Activated CD4-positive, alpha-beta T cell treated with anti-CD3 and anti-CD28 coated beads, Interleukin-10, Interleukin-2, amounts not matched to agents 100 ng/mL and 50 ng/mL, durations not matched to agents 16 hours and 8 hours (primary cell): ENCODE results near the gene ZNF830.
A peak's percentile ranks its signal among the peaks of the same experiment; 100 is the strongest.
"Not testable (repeated sequence)": the region's sequence is repeated elsewhere in the genome, so short reads cannot be mapped to it uniquely, and the experiment has no call there.

ENCODE experiments used
- DNase-seq: peaks from one replicate; pipeline ENCODE4 v3.0.0-alpha.2; 2020

The ZNF830 gene

GRCh38 chr17:34961093-34961911 lies at the start of gene ZNF830, which contains the start of gene CCT6B:
Gene ZNF830, plus strand, starts transcription at chr17:34961540. Its CDS starts 27 bp downstream, at chr17:34961567.
Gene CCT6B, minus strand, starts transcription at chr17:34961460. Its CDS starts 67 bp downstream, at chr17:34961393.
- peak; percentile 94 for DNase-seq

GRCh38 chr17:34913001-34913400 lies 48.3 kb upstream of the ZNF830 start:
- no peak for DNase-seq

GRCh38 chr17:34916120-34916519 lies 45.2 kb upstream of the ZNF830 start:
- DNase-seq: no peak

- no peak for DNase-seq
Measured at GRCh38 chr17:34917381-34917780, 44.0 kb upstream of the ZNF830 start.

GRCh38 chr17:34920676-34921075 lies 40.7 kb upstream of the ZNF830 start:
- no peak for DNase-seq

GRCh38 chr17:34926661-34927060 lies 34.7 kb upstream of the ZNF830 start:
- no peak for DNase-seq

- no peak for DNase-seq
Measured at GRCh38 chr17:34930283-34930682, 31.1 kb upstream of the ZNF830 start.

- not testable (repeated sequence) for DNase-seq
Measured at GRCh38 chr17:34950780-34951179, 10.6 kb upstream of the ZNF830 start.

- DNase-seq: no peak
Measured at GRCh38 chr17:34958438-34958837, 2.9 kb upstream of the ZNF830 start.

- DNase-seq: peak; percentile 60
Measured at GRCh38 chr17:34974179-34974578, 12.8 kb downstream of the ZNF830 start.

- peak; percentile 81 for DNase-seq
Measured at GRCh38 chr17:34974794-34975785, 13.8 kb downstream of the ZNF830 start.

GRCh38 chr17:34979153-34979552 lies 17.8 kb downstream of the ZNF830 start:
- no peak for DNase-seq

GRCh38 chr17:34979650-34980352 lies 18.5 kb downstream of the ZNF830 start:
- no peak for DNase-seq

GRCh38 chr17:34980353-34980680 lies 19.0 kb downstream of the ZNF830 start, which contains the start of gene LIG3:
Gene LIG3, plus strand, starts transcription at chr17:34980512. Its CDS starts 2,494 bp downstream, at chr17:34983006.
- peak; percentile 97 for DNase-seq

- peak; percentile 79 for DNase-seq
Measured at GRCh38 chr17:34980681-34981537, 19.6 kb downstream of the ZNF830 start.

- no peak for DNase-seq
Measured at GRCh38 chr17:34981538-34982241, 20.4 kb downstream of the ZNF830 start.

GRCh38 chr17:34987232-34987631 lies 25.9 kb downstream of the ZNF830 start:
- DNase-seq: no peak

- DNase-seq: no peak
Measured at GRCh38 chr17:34988644-34989043, 27.3 kb downstream of the ZNF830 start.

GRCh38 chr17:34989473-34989872 lies 28.1 kb downstream of the ZNF830 start:
- no peak for DNase-seq

GRCh38 chr17:34990921-34991365 lies 29.6 kb downstream of the ZNF830 start:
- no peak for DNase-seq

GRCh38 chr17:34991606-34992005 lies 30.3 kb downstream of the ZNF830 start:
- DNase-seq: no peak
